Neural progenitor cell (in vitro differentiated cells): ENCODE results near the gene GSDME. TPM values are rescaled to one million over a fixed set of nuclear protein-coding genes. Genes with fewer than 3 reads are reported as not detected.
A peak's percentile ranks its signal among the peaks of the same experiment; 100 is the strongest.

ENCODE experiments used
- DNase-seq: peaks from one replicate; pipeline ENCODE4 v3.0.0-alpha.2; 2016; ENCODE audit warnings: low spot score
- H2AFZ ChIP-seq: fragments of 200-600 bp; sonication (generic); replicated peaks from 2 replicates; pipeline ENCODE4 v1.6.1; 2016; ENCODE audit warnings: antibody characterized with exemption
- H3F3A ChIP-seq: fragments of 200-600 bp; sonication (generic); 2 replicates; pipeline ENCODE4 v1.6.1; 2016; ENCODE audit warnings: antibody characterized with exemption, low read depth
- H3K27ac ChIP-seq: fragments of 200-600 bp; sonication (generic); 2 replicates; pipeline ENCODE4 v1.5.1; 2016; ENCODE audit warnings: mild to moderate bottlenecking
- H3K27me3 ChIP-seq: fragments of 200-600 bp; sonication (generic); 2 replicates; pipeline ENCODE4 v1.6.1; 2016; ENCODE audit warnings: mild to moderate bottlenecking, moderate library complexity
- H3K36me3 ChIP-seq: fragments of 200-600 bp; sonication (generic); 2 replicates; pipeline ENCODE4 v1.5.1; 2016
- H3K4me1 ChIP-seq: fragments of 200-600 bp; sonication (generic); 2 replicates; pipeline ENCODE4 v1.6.1; 2016; ENCODE audit warnings: mixed run types
- H3K4me2 ChIP-seq: fragments of 200-600 bp; sonication (generic); 2 replicates; pipeline ENCODE4 v1.6.1; 2016
- H3K4me3 ChIP-seq: fragments of 200-600 bp; sonication (generic); 2 replicates; pipeline ENCODE4 v1.5.1; 2016
- H3K79me2 ChIP-seq: fragments of 200-600 bp; sonication (generic); 2 replicates; pipeline ENCODE4 v1.6.1; 2016; ENCODE audit warnings: low read depth
- H3K9ac ChIP-seq: fragments of 200-600 bp; sonication (generic); 2 replicates; pipeline ENCODE4 v1.6.1; 2016
- H3K9me3 ChIP-seq: fragments of 200-600 bp; sonication (generic); 2 replicates; pipeline ENCODE4 v1.5.1; 2016; ENCODE audit warnings: low read depth
- H4K20me1 ChIP-seq: fragments of 200-600 bp; sonication (generic); 2 replicates; pipeline ENCODE4 v1.6.1; 2016; ENCODE audit warnings: low read depth
- H3K27ac Mint-ChIP-seq: 3 replicates; pipeline ENCODE4 v1.8.0; 2021; ENCODE audit warnings: mixed read lengths
- H3K27me3 Mint-ChIP-seq: 2 replicates; pipeline ENCODE4 v1.8.0; 2022; ENCODE audit warnings: low read depth, mild to moderate bottlenecking, inconsistent platforms, moderate library complexity, mixed read lengths; ENCODE audit not compliant: insufficient read depth
- H3K36me3 Mint-ChIP-seq: 3 replicates; pipeline ENCODE4 v1.8.0; 2021; ENCODE audit warnings: mixed read lengths
- H3K4me1 Mint-ChIP-seq: 3 replicates; pipeline ENCODE4 v1.8.0; 2021; ENCODE audit warnings: mixed read lengths
- H3K4me3 Mint-ChIP-seq: 3 replicates; pipeline ENCODE4 v1.8.0; 2021; ENCODE audit warnings: mild to moderate bottlenecking, moderate library complexity, mixed read lengths
- H3K9me3 Mint-ChIP-seq: 3 replicates; pipeline ENCODE4 v1.8.0; 2020; ENCODE audit warnings: mixed read lengths
- CTCF ChIP-seq: fragments of 200-600 bp; sonication (generic); IDR thresholded peaks from 2 replicates; pipeline ENCODE4 v1.5.1; 2017; ENCODE audit warnings: antibody characterized with exemption, mild to moderate bottlenecking
- EZH2 ChIP-seq: fragments of 200-600 bp; sonication (generic); IDR thresholded peaks from 2 replicates; pipeline ENCODE4 v1.6.1; 2017; ENCODE audit warnings: antibody characterized with exemption, mild to moderate bottlenecking, moderate library complexity
- EZH2phosphoT487 ChIP-seq: fragments of 200-600 bp; sonication (generic); IDR thresholded peaks from 2 replicates; pipeline ENCODE4 v1.6.1; 2017; ENCODE audit warnings: antibody characterized with exemption
- total RNA-seq: library from RNA; depleted of rRNA; stranded (reverse); fragments of >200 nt; gene quantifications from 2 replicates; pipeline ENCODE4 v1.2.3, GENCODE V29; 2015; ENCODE audit warnings: low replicate concordance

The GSDME gene
- total RNA-seq, 1 donor from 2014 or later = 15.5 TPM

GRCh38 chr7:24670782-24671181 lies 86.5 kb downstream of the GSDME start:
- H3K9ac ChIP-seq = no peak overlapping the region
- peaks cover 19% of the 10 kb centered on the region for H3K36me3 Mint-ChIP-seq
- no peaks in the 10 kb centered on the region for H3K9me3 ChIP-seq
- H3K27me3 ChIP-seq = no peaks in the 10 kb centered on the region
- no peaks in the 10 kb centered on the region for H4K20me1 ChIP-seq
- peaks cover 10% of the 10 kb centered on the region for H3K79me2 ChIP-seq
- H2AFZ ChIP-seq = no peak overlapping the region
- peaks cover 4% of the 10 kb centered on the region for H3K4me1 Mint-ChIP-seq
- H3K4me1 ChIP-seq = peaks cover 10% of the 10 kb centered on the region
- H3K27ac Mint-ChIP-seq = no peak overlapping the region
- peak overlapping the region; percentile 18 for H3K27ac ChIP-seq
- no peak overlapping the region for H3K4me2 ChIP-seq
- no peak overlapping the region for H3K4me3 ChIP-seq
- no peak overlapping the region for H3K4me3 Mint-ChIP-seq
- H3K27me3 Mint-ChIP-seq = no peaks in the 10 kb centered on the region
- H3K36me3 ChIP-seq = peaks cover 5% of the 10 kb centered on the region
- H3F3A ChIP-seq = peaks cover 9% of the 10 kb centered on the region
- no peak for DNase-seq
- peaks cover 11% of the 10 kb centered on the region for H3K9me3 Mint-ChIP-seq
- TF ChIP-seq CTCF (no peak), EZH2 (no peak), EZH2phosphoT487 (no peak)

DNA sequence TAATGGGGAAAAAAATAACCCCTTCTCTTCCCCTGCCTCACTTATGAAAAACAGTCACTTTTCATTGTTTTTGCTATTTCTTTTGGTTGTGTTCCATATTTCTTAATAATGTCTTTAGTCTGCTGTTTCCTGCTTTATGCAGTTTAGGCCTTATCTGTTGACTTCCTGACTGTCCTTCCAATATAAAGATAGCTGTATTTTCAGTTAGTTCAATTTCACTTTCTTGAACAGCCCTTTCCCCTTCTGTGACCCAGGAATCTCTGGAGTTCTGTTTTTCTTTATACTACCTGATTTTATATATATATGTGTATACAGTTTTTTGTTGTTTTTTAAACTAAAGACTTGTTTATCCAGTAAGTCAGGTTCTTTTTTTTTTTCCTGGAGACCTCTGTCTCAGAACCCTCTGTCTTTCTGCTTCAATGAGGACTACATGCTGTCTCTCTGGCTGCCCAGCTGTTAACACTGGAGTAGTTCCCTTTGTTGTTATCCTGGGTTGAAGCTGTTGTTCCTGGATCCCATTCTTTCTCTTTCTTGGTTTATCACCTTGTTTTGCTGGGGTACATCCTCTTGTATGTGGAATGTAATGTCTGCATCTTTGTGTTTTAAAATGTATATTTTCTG lies 87.2 kb downstream of the GSDME start:
- Histone ChIP-seq H3K36me3 (peaks cover 5% of the 10 kb centered on the region), H3K9me3 (no peaks in the 10 kb centered on the region), H2AFZ (no peak overlapping the region), H3K4me1 (peaks cover 10% of the 10 kb centered on the region), H3K27me3 (no peaks in the 10 kb centered on the region), H3K9ac (no peak overlapping the region), H3K4me2 (no peak overlapping the region), H3F3A (peaks cover 14% of the 10 kb centered on the region), H3K79me2 (peaks cover 10% of the 10 kb centered on the region), H4K20me1 (no peaks in the 10 kb centered on the region), H3K4me3 (no peak overlapping the region), H3K27ac (peak overlapping the region; percentile 18)
- Mint-ChIP-seq H3K9me3 (peaks cover 11% of the 10 kb centered on the region), H3K27me3 (no peaks in the 10 kb centered on the region), H3K27ac (no peak overlapping the region), H3K36me3 (peaks cover 19% of the 10 kb centered on the region), H3K4me3 (no peak overlapping the region), H3K4me1 (peaks cover 4% of the 10 kb centered on the region)
- DNase-seq = peak; percentile 24
- TF ChIP-seq CTCF (no peak), EZH2 (no peak), EZH2phosphoT487 (no peak)

DNA sequence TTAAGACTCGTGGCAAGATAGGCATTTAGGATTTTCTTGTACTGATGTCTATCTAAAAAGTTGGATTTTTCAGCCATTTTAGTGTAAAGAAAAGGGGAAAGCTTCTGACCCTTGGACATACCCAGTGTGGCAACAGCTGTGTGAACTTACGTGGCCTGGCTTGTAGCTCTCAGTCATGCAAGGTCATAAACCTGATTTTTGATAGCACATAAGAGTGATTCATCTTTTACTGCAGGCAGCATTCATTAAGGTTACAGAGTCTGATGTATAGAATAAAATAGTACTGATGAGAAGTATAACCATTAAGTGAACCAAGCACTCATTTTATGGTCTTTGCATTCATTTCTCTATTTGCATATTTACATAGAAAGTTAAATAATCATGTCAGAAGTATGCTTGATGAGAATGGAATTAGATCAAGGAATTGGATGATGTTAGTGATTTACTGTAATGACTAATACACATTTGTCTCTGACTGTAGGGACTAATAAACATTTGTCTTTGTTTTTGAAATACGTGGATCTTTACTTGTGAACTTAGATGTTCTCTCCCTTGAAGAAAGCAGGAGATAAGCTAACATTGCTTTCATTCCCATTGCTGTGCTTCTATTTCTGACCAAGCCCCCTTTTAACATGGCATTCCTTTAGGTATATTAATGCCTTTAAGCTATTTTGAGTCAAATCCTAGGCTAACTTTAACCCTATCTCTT lies 88.2 kb downstream of the GSDME start:
- Histone ChIP-seq H3K27ac (no peak overlapping the region), H3F3A (peaks cover 20% of the 10 kb centered on the region), H4K20me1 (no peaks in the 10 kb centered on the region), H3K79me2 (peaks cover 7% of the 10 kb centered on the region), H3K4me1 (peaks cover 10% of the 10 kb centered on the region), H3K9ac (no peak overlapping the region), H2AFZ (no peak overlapping the region), H3K4me2 (no peak overlapping the region), H3K36me3 (peaks cover 5% of the 10 kb centered on the region), H3K4me3 (no peak overlapping the region), H3K9me3 (no peaks in the 10 kb centered on the region), H3K27me3 (no peaks in the 10 kb centered on the region)
- no peak for TF ChIP-seq CTCF
- TF ChIP-seq EZH2 = no peak
- no peak for TF ChIP-seq EZH2phosphoT487
- Mint-ChIP-seq H3K36me3 (peaks cover 17% of the 10 kb centered on the region), H3K27me3 (no peaks in the 10 kb centered on the region), H3K27ac (no peak overlapping the region), H3K9me3 (peaks cover 9% of the 10 kb centered on the region), H3K4me3 (no peak overlapping the region), H3K4me1 (peaks cover 4% of the 10 kb centered on the region)
- DNase-seq = no peak
